OCI-LY3 (cell line): ENCODE measurements around the gene ATP8B3.

Experiments
- H2AFZ ChIP-seq: fragments of 200-600, 300-600 bp; shearing (Covaris generic); 2 replicates; pipeline ENCODE4 v1.6.0; 2014; ENCODE audit warnings: antibody characterized with exemption, low read depth, low read length
- H3K27ac ChIP-seq: fragments of 200-600, 300-600 bp; sonication (generic); 2 replicates; pipeline ENCODE4 v1.5.1; 2014; ENCODE audit warnings: mild to moderate bottlenecking, low read length, moderate library complexity, mixed read lengths
- H3K27me3 ChIP-seq: fragments of 200-600, 300-600 bp; sonication (generic); 2 replicates; pipeline ENCODE4 v1.6.1; 2014; ENCODE audit warnings: low read depth, low read length, mixed read lengths
- H3K36me3 ChIP-seq: fragments of 200-600, 300-600 bp; sonication (generic); replicated peaks from 2 replicates; pipeline ENCODE3; 2014; ENCODE audit warnings: low read depth, low read length, mixed read lengths
- H3K4me1 ChIP-seq: fragments of 300-600, 200-600 bp; sonication (generic); 2 replicates; pipeline ENCODE4 v1.6.1; 2014; ENCODE audit warnings: low read length, mixed read lengths
- H3K4me2 ChIP-seq: fragments of 200-600, 300-600 bp; sonication (generic); 2 replicates; pipeline ENCODE4 v1.6.1; 2014; ENCODE audit warnings: low read length, mixed read lengths
- H3K4me3 ChIP-seq: fragments of 300-600, 200-600 bp; sonication (generic); 2 replicates; pipeline ENCODE4 v1.5.1; 2014; ENCODE audit warnings: antibody characterized with exemption, mild to moderate bottlenecking, low read length, moderate library complexity
- H3K79me2 ChIP-seq: fragments of 300-600, 200-600 bp; shearing (Covaris generic); 2 replicates; pipeline ENCODE4 v1.6.1; 2014; ENCODE audit warnings: mild to moderate bottlenecking, low read length, mixed read lengths
- H3K9ac ChIP-seq: fragments of 300-600, 200-600 bp; shearing (Covaris generic); 2 replicates; pipeline ENCODE4 v1.6.0; 2014; ENCODE audit warnings: mild to moderate bottlenecking, low read length, moderate library complexity
- H3K9me3 ChIP-seq: fragments of 200-600, 300-600 bp; shearing (Covaris generic); 2 replicates; pipeline ENCODE4 v1.6.1; 2014; ENCODE audit warnings: low read length, mixed read lengths; ENCODE audit not compliant: insufficient read depth
- H4K20me1 ChIP-seq: fragments of 200-600, 300-600 bp; sonication (generic); 2 replicates; pipeline ENCODE4 v1.6.1; 2016; ENCODE audit warnings: low read length, mixed read lengths; ENCODE audit not compliant: insufficient read depth
- CTCF ChIP-seq: fragments of 200-600, 300-600 bp; sonication (generic); IDR thresholded peaks from 2 replicates; pipeline ENCODE4 v1.5.1; 2014; ENCODE audit warnings: antibody characterized with exemption, low read length, low read depth
- EZH2phosphoT487 ChIP-seq: fragments of 200-600 bp; shearing (Covaris generic); IDR thresholded peaks from 2 replicates; pipeline ENCODE4 v1.6.1; 2018; ENCODE audit warnings: antibody characterized with exemption, mixed run types, low read depth

The ATP8B3 gene

DNA sequence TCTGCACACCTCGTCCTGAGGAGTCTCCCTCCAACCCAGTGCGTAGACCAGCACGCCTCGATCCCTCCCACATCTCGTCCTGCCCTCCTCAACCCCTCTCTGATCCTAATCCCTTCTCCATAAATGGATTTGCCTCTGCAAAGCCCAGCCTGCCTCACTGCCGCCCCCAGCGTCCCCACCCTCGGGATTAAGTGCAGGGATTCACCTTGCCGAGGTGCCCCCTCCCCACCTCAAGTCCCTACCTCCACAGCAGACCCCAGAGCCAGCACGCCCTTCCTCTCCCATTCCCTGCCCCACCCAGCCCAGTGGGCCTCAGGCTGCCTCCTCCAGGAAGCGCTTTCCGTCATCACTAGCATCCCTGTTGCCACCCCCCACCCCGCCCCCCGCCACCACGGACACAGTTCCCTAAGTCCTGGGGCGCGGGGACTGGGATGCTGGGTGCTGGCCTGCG is 47.3 kb upstream of the ATP8B3 start:
- Histone ChIP-seq H3K4me2 (peak overlapping the region; percentile 99), H3K36me3 (no peaks in the 10 kb centered on the region), H4K20me1 (peaks cover 58% of the 10 kb centered on the region), H3K9ac (no peak overlapping the region), H3K4me3 (no peak overlapping the region), H3K79me2 (peaks cover 89% of the 10 kb centered on the region), H2AFZ (no peak overlapping the region), H3K27me3 (no peaks in the 10 kb centered on the region), H3K4me1 (peaks cover 64% of the 10 kb centered on the region), H3K9me3 (no peaks in the 10 kb centered on the region), H3K27ac (no peak overlapping the region)
- no peak for TF ChIP-seq CTCF
- no peak for TF ChIP-seq EZH2phosphoT487

GRCh38 chr19:1858412-1859081 is 46.5 kb upstream of the ATP8B3 start:
- Histone ChIP-seq H3K27ac (peak overlapping the region; percentile 89), H3K27me3 (no peaks in the 10 kb centered on the region), H3K9me3 (no peaks in the 10 kb centered on the region), H4K20me1 (peaks cover 60% of the 10 kb centered on the region), H3K4me3 (peak overlapping the region; percentile 90; the same call in 1 of the 2 replicates), H3K4me2 (peak overlapping the region; percentile 99), H3K4me1 (peaks cover 71% of the 10 kb centered on the region), H2AFZ (no peak overlapping the region), H3K36me3 (no peaks in the 10 kb centered on the region), H3K9ac (no peak overlapping the region), H3K79me2 (peaks cover 97% of the 10 kb centered on the region)
- TF ChIP-seq EZH2phosphoT487 (no peak), CTCF (no peak)

GRCh38 chr19:1857648-1858326 is 45.7 kb upstream of the ATP8B3 start:
- Histone ChIP-seq H3K9me3 (no peaks in the 10 kb centered on the region), H4K20me1 (peaks cover 64% of the 10 kb centered on the region), H2AFZ (no peak overlapping the region), H3K27ac (peak overlapping the region; percentile 89), H3K27me3 (no peaks in the 10 kb centered on the region), H3K9ac (peak overlapping the region; percentile 97), H3K4me3 (peak overlapping the region; percentile 90), H3K4me1 (peaks cover 77% of the 10 kb centered on the region), H3K4me2 (peak overlapping the region; percentile 99), H3K36me3 (no peaks in the 10 kb centered on the region), H3K79me2 (peaks cover 100% of the 10 kb centered on the region)
- TF ChIP-seq CTCF (no peak), EZH2phosphoT487 (no peak)

GRCh38 chr19:1856698-1857603 is 44.9 kb upstream of the ATP8B3 start:
- H3K4me1 ChIP-seq, result peaks cover 77% of the 10 kb centered on the region

More at GRCh38 chr19:1856698-1857603, 44.9 kb upstream of the ATP8B3 start:
- H3K4me3 ChIP-seq, result peak overlapping the region; percentile 90
- no peak overlapping the region for H2AFZ ChIP-seq
- peaks cover 99% of the 10 kb centered on the region for H3K79me2 ChIP-seq
- H3K27ac ChIP-seq, result peak overlapping the region; percentile 89
- peaks cover 60% of the 10 kb centered on the region for H4K20me1 ChIP-seq
- H3K4me2 ChIP-seq, result peak overlapping the region; percentile 99
- H3K27me3 ChIP-seq, result no peaks in the 10 kb centered on the region
- H3K36me3 ChIP-seq, result no peaks in the 10 kb centered on the region
- TF ChIP-seq CTCF (no peak), EZH2phosphoT487 (no peak)
- no peaks in the 10 kb centered on the region for H3K9me3 ChIP-seq
- H3K9ac ChIP-seq, result peak overlapping the region; percentile 97
